HepG2 (cell line): ENCODE results near the gene PAN2. TPM values are rescaled to one million over a fixed set of nuclear protein-coding genes. Genes with fewer than 3 reads are reported as not detected.
A peak's percentile ranks its signal among the peaks of the same experiment; 100 is the strongest.

Experiments
- EZH2 ChIP-seq: conservative IDR thresholded peaks from 2 replicates; pipeline ENCODE4 v1.6.1; 2012; ENCODE audit warnings: mild to moderate bottlenecking, low read depth, low read length, moderate library complexity
- KLF6 ChIP-seq: IDR thresholded peaks from 2 replicates; pipeline ENCODE4 v1.8.0; 2016; ENCODE audit warnings: missing biosample characterization, missing genetic modification reagents
- MAF1 ChIP-seq: sonication (generic); formaldehyde crosslinking; IDR thresholded peaks from 2 replicates; pipeline ENCODE4 v1.5.0; 2020; ENCODE audit warnings: missing genetic modification reagents, borderline replicate concordance
- MXD3 ChIP-seq: IDR thresholded peaks from 2 replicates; pipeline ENCODE4 v1.6.1; 2016; ENCODE audit warnings: mild to moderate bottlenecking, missing biosample characterization, missing genetic modification reagents
- NR3C1 ChIP-seq: sonication (generic); formaldehyde crosslinking; IDR thresholded peaks from 2 replicates; pipeline ENCODE4 v1.4.0; 2020; ENCODE audit warnings: missing genetic modification reagents
- TCF7L2 ChIP-seq: IDR thresholded peaks from 2 replicates; pipeline ENCODE4 v1.6.1; 2011; ENCODE audit warnings: mild to moderate bottlenecking, low read depth, low read length, moderate library complexity
- THAP9 ChIP-seq: sonication (generic); formaldehyde crosslinking; IDR thresholded peaks from 2 replicates; pipeline ENCODE4; 2020; ENCODE audit warnings: missing genetic modification reagents, mild to moderate bottlenecking, borderline replicate concordance
- ZMYM4 ChIP-seq: sonication (generic); formaldehyde crosslinking; IDR thresholded peaks from 2 replicates; pipeline ENCODE4 v1.8.1; 2023; ENCODE audit warnings: mild to moderate bottlenecking, missing genetic modification reagents
- ZNF329 ChIP-seq: sonication (generic); formaldehyde crosslinking; IDR thresholded peaks from 2 replicates; pipeline ENCODE4 v1.9.0; 2021; ENCODE audit warnings: low read depth, mild to moderate bottlenecking, missing genetic modification reagents
- ZNF335 ChIP-seq: sonication (generic); formaldehyde crosslinking; IDR thresholded peaks from 2 replicates; pipeline ENCODE4 v1.4.0; 2020; ENCODE audit warnings: missing genetic modification reagents
- ZNF446 ChIP-seq: sonication (generic); formaldehyde crosslinking; IDR thresholded peaks from 2 replicates; pipeline ENCODE4 v1.5.0; 2020; ENCODE audit warnings: mild to moderate bottlenecking, missing genetic modification reagents
- ZNF567 ChIP-seq: sonication (generic); formaldehyde crosslinking; IDR thresholded peaks from 2 replicates; pipeline ENCODE4 v1.8.1; 2023; ENCODE audit warnings: mild to moderate bottlenecking, missing genetic modification reagents, borderline replicate concordance
- polyA plus RNA-seq, 8 experiments: library from polyadenylated mRNA; depleted of rRNA in 3 of 8; stranded (reverse) in 7 of 8; unstranded in 1 of 8; fragments of >200 nt; fragmentation: Illumina TruSeq in 4 of 8; extraction: Trizol in 4 of 8; gene quantifications; 2 replicates each; pipeline versions ENCODE4 v1.2.1 to v1.2.3, GENCODE V29; 2011 to 2016; ENCODE audit warnings: low read depth in 4 of 8, missing spikeins in 1 of 8, mixed read lengths in 1 of 8; ENCODE audit not compliant: insufficient read depth in 1 of 8
- total RNA-seq, 5 experiments: library from RNA; depleted of rRNA; stranded (reverse); fragments of >200 nt; fragmentation: Illumina TruSeq; extraction: Trizol; gene quantifications; 2 replicates each; pipeline ENCODE4 v1.2.3, GENCODE V29; 2016; ENCODE audit warnings: low read depth in 1 of 5
- TF ChIP-seq, protein P1 (sequence below): sonication (generic); formaldehyde crosslinking; IDR thresholded peaks from 2 replicates; pipeline ENCODE4 v1.8.1; 2022; ENCODE audit warnings: mild to moderate bottlenecking, missing genetic modification reagents
- TF ChIP-seq, protein P2 (sequence below): sonication (generic); formaldehyde crosslinking; IDR thresholded peaks from 2 replicates; pipeline ENCODE4 v1.4.0; 2020; ENCODE audit warnings: mild to moderate bottlenecking, missing genetic modification reagents
- TF ChIP-seq, protein P3 (sequence below): sonication (generic); formaldehyde crosslinking; IDR thresholded peaks from 2 replicates; pipeline ENCODE4 v1.4.0; 2020; ENCODE audit warnings: missing genetic modification reagents
- TF ChIP-seq, protein P4 (sequence below): IDR thresholded peaks from 2 replicates; pipeline ENCODE4 v1.6.1; 2016; ENCODE audit warnings: missing biosample characterization, missing genetic modification reagents, low read depth

Gene PAN2
- total and polyA plus RNA-seq, 2 of the 13 experiments (the other 11 are each of a cell fraction or from before 2014, with no cell fraction given), result 27.2 to 61.1 TPM

DNA sequence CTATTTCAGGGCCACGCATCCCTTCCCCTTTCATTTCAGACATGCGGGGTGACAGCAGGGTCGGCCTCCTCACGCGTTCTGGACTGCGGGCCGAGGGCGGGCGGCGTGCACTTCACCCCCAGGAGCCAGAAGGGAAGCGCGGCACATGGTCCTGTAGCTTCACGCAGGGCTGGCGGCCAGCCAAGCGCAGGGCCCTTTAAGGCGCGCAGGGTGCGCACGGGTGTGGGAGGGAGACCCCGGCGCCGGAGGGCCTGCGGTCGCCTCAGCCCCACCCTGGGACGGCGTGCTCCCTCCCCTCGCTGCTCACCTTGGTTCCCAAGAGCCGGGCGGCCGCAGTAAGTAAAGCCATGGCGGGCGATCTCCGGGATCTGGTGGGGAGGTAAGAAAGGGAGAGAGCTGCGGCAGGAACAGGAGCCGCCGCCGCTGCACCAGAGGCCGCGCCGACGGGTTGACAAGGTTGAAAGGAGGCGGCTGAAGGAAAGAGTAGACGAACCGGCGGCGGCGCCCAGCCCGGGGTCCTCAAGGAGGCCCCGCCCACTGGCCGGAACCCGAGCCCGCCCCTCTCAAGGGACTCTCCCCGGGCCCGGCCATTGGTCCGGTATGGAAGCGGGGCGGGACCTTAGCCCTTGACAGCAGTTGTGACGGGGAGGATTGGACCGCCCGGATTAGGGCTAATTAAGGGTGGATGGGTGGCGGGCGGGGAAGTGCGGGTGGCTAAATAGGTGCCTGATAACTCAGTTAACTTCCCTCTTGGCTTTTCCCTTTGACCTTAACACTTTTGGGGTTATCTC is 33.8 kb downstream of the PAN2 start, which contains the start of gene CS (continued):
- TF ChIP-seq ZNF335 (CRISPR knock-in tag) (peak; percentile 99), EZH2 (no peak), KLF6 (0 out of 2 replicates have a peak, but pooled peaks have one; percentile 24), ZMYM4 (CRISPR knock-in tag) (peak; percentile 68), MXD3 (CRISPR knock-in tag) (0 out of 2 replicates have a peak, but pooled peaks have one; percentile 50), ZNF446 (CRISPR knock-in tag) (no peak), NR3C1 (CRISPR knock-in tag) (no peak), MAF1 (no peak), THAP9 (CRISPR knock-in tag) (peak; percentile 72; the same call in 1 of the 2 replicates), ZNF329 (CRISPR knock-in tag) (0 out of 2 replicates have a peak, but pooled peaks have one; percentile 27), TCF7L2 (no peak), ZNF567 (CRISPR knock-in tag) (0 out of 2 replicates have a peak, but pooled peaks have one; percentile 67)
- TF ChIP-seq, protein P1, sequence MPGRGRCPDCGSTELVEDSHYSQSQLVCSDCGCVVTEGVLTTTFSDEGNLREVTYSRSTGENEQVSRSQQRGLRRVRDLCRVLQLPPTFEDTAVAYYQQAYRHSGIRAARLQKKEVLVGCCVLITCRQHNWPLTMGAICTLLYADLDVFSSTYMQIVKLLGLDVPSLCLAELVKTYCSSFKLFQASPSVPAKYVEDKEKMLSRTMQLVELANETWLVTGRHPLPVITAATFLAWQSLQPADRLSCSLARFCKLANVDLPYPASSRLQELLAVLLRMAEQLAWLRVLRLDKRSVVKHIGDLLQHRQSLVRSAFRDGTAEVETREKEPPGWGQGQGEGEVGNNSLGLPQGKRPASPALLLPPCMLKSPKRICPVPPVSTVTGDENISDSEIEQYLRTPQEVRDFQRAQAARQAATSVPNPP (CRISPR knock-in tag), result 0 out of 2 replicates have a peak, but pooled peaks have one; percentile 76
- TF ChIP-seq, protein P2, sequence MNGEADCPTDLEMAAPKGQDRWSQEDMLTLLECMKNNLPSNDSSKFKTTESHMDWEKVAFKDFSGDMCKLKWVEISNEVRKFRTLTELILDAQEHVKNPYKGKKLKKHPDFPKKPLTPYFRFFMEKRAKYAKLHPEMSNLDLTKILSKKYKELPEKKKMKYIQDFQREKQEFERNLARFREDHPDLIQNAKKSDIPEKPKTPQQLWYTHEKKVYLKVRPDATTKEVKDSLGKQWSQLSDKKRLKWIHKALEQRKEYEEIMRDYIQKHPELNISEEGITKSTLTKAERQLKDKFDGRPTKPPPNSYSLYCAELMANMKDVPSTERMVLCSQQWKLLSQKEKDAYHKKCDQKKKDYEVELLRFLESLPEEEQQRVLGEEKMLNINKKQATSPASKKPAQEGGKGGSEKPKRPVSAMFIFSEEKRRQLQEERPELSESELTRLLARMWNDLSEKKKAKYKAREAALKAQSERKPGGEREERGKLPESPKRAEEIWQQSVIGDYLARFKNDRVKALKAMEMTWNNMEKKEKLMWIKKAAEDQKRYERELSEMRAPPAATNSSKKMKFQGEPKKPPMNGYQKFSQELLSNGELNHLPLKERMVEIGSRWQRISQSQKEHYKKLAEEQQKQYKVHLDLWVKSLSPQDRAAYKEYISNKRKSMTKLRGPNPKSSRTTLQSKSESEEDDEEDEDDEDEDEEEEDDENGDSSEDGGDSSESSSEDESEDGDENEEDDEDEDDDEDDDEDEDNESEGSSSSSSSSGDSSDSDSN (CRISPR knock-in tag), result peak; percentile 64
- TF ChIP-seq, protein P3, sequence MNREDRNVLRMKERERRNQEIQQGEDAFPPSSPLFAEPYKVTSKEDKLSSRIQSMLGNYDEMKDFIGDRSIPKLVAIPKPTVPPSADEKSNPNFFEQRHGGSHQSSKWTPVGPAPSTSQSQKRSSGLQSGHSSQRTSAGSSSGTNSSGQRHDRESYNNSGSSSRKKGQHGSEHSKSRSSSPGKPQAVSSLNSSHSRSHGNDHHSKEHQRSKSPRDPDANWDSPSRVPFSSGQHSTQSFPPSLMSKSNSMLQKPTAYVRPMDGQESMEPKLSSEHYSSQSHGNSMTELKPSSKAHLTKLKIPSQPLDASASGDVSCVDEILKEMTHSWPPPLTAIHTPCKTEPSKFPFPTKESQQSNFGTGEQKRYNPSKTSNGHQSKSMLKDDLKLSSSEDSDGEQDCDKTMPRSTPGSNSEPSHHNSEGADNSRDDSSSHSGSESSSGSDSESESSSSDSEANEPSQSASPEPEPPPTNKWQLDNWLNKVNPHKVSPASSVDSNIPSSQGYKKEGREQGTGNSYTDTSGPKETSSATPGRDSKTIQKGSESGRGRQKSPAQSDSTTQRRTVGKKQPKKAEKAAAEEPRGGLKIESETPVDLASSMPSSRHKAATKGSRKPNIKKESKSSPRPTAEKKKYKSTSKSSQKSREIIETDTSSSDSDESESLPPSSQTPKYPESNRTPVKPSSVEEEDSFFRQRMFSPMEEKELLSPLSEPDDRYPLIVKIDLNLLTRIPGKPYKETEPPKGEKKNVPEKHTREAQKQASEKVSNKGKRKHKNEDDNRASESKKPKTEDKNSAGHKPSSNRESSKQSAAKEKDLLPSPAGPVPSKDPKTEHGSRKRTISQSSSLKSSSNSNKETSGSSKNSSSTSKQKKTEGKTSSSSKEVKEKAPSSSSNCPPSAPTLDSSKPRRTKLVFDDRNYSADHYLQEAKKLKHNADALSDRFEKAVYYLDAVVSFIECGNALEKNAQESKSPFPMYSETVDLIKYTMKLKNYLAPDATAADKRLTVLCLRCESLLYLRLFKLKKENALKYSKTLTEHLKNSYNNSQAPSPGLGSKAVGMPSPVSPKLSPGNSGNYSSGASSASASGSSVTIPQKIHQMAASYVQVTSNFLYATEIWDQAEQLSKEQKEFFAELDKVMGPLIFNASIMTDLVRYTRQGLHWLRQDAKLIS, result no peak
- TF ChIP-seq, protein P4, sequence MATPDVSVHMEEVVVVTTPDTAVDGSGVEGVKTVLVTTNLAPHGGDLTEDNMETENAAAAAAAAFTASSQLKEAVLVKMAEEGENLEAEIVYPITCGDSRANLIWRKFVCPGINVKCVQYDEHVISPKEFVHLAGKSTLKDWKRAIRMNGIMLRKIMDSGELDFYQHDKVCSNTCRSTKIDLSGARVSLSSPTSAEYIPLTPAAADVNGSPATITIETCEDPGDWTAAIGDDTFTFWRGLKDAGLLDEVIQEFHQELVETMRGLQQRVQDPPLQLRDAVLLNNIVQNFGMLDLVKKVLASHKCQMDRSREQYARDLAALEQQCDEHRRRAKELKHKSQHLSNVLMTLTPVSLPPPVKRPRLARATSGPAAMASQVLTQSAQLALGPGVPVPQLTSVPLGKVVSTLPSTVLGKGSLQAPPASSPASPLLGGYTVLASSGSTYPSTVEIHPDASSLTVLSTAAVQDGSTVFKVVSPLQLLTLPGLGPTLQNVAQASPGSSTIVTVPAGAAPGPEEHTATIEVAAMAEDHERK (CRISPR knock-in tag), result no peak
